WTC11 (cell line): ENCODE data around the gene CELF2. TPM values are rescaled to one million over a fixed set of nuclear protein-coding genes. Genes with fewer than 3 reads are reported as not detected.

ENCODE experiments used
- ATAC-seq: fragments of 200-7000 bp; cut with Tn5 transposase; 2 replicates; pipeline ENCODE4 v1.10.0; 2021; ENCODE audit warnings: mild to moderate bottlenecking, moderate library complexity
- CTCF ChIA-PET: fragments of 300-600 bp; sonication (Branson Sonifier 250); formaldehyde crosslinking; loops from one replicate; lab custom pipeline; 2021; ENCODE audit warnings: antibody characterized with exemption; lab: Charles Lee
- POLR2A ChIA-PET: fragments of 350-600 bp; sonication (Branson Sonifier 250); formaldehyde crosslinking; loops from one replicate; lab custom pipeline; 2021; ENCODE audit warnings: antibody characterized with exemption; lab: Charles Lee
- DNase-seq: peaks from one replicate; pipeline ENCODE4 v3.0.0; 2021; ENCODE audit warnings: low spot score
- H3K27ac Mint-ChIP-seq: 2 replicates; pipeline ENCODE4 v1.8.0; 2021; ENCODE audit warnings: mixed read lengths
- H3K27me3 Mint-ChIP-seq: 2 replicates; pipeline ENCODE4 v1.8.0; 2021; ENCODE audit warnings: low read depth, mild to moderate bottlenecking, moderate library complexity, mixed read lengths
- H3K36me3 Mint-ChIP-seq: 2 replicates; pipeline ENCODE4 v1.8.0; 2021; ENCODE audit warnings: mixed read lengths
- H3K4me1 Mint-ChIP-seq: 2 replicates; pipeline ENCODE4 v1.8.0; 2022; ENCODE audit warnings: mixed read lengths
- H3K4me3 Mint-ChIP-seq: 2 replicates; pipeline ENCODE4 v1.8.0; 2021; ENCODE audit warnings: mild to moderate bottlenecking, moderate library complexity, mixed read lengths
- H3K9me3 Mint-ChIP-seq: 2 replicates; pipeline ENCODE4 v1.8.0; 2021; ENCODE audit warnings: mixed read lengths
- ATF2 ChIP-seq: sonication (generic); formaldehyde crosslinking; IDR thresholded peaks from 2 replicates; pipeline ENCODE4 v1.8.1; 2022; ENCODE audit warnings: low read depth, missing genetic modification reagents, borderline replicate concordance
- CREB1 ChIP-seq: sonication (generic); formaldehyde crosslinking; IDR thresholded peaks from 2 replicates; pipeline ENCODE4 v1.8.0; 2023; ENCODE audit warnings: mild to moderate bottlenecking, missing genetic modification reagents
- CREM ChIP-seq: sonication (generic); formaldehyde crosslinking; IDR thresholded peaks from 2 replicates; pipeline ENCODE4 v1.8.1; 2022; ENCODE audit warnings: mild to moderate bottlenecking, missing genetic modification reagents, moderate library complexity
- E2F1 ChIP-seq: sonication (generic); formaldehyde crosslinking; IDR thresholded peaks from 2 replicates; pipeline ENCODE4 v1.8.0; 2022; ENCODE audit warnings: mild to moderate bottlenecking, missing genetic modification reagents
- E2F4 ChIP-seq: sonication (generic); formaldehyde crosslinking; IDR thresholded peaks from 2 replicates; pipeline ENCODE4 v1.8.1; 2022; ENCODE audit warnings: low read depth, mild to moderate bottlenecking, moderate library complexity, missing genetic modification reagents, borderline replicate concordance
- GABPB1 ChIP-seq: sonication (generic); formaldehyde crosslinking; IDR thresholded peaks from 2 replicates; pipeline ENCODE4 v1.8.1; 2023; ENCODE audit warnings: mild to moderate bottlenecking, missing genetic modification reagents
- GRHL2 ChIP-seq: fragments of 250-450 bp; sonication (Bioruptor Pico); IDR thresholded peaks from 2 replicates; pipeline ENCODE4 v1.8.0; 2022; ENCODE audit warnings: mild to moderate bottlenecking, moderate library complexity; ENCODE audit not compliant: insufficient replicate concordance, severe bottlenecking
- GTF2I ChIP-seq: fragments of 250-450 bp; sonication (Bioruptor Pico); conservative IDR thresholded peaks from 2 replicates; pipeline ENCODE4 v1.4.0; 2021; ENCODE audit warnings: mild to moderate bottlenecking
- HMGA2 ChIP-seq: fragments of 250-450 bp; sonication (Bioruptor Pico); IDR thresholded peaks from 2 replicates; pipeline ENCODE4 v1.4.0; 2021; ENCODE audit warnings: mild to moderate bottlenecking, moderate library complexity
- HMGXB4 ChIP-seq: sonication (generic); formaldehyde crosslinking; IDR thresholded peaks from 2 replicates; pipeline ENCODE4 v1.8.1; 2023; ENCODE audit warnings: mild to moderate bottlenecking, moderate library complexity, missing genetic modification reagents
- JAZF1 ChIP-seq: fragments of 250-450 bp; sonication (Bioruptor Pico); IDR thresholded peaks from 2 replicates; pipeline ENCODE4 v1.9.0; 2021; ENCODE audit warnings: moderate library complexity, mild to moderate bottlenecking, inconsistent platforms
- JUN ChIP-seq: sonication (generic); formaldehyde crosslinking; IDR thresholded peaks from 2 replicates; pipeline ENCODE4 v1.8.0; 2023; ENCODE audit warnings: mild to moderate bottlenecking, missing genetic modification reagents
- PRRX2 ChIP-seq: fragments of 250-450 bp; sonication (Bioruptor Pico); IDR thresholded peaks from 2 replicates; pipeline ENCODE4 v1.8.0; 2021; ENCODE audit warnings: mild to moderate bottlenecking
- RELA ChIP-seq: sonication (generic); formaldehyde crosslinking; IDR thresholded peaks from 2 replicates; pipeline ENCODE4 v1.8.1; 2022; ENCODE audit warnings: missing genetic modification reagents, mild to moderate bottlenecking, borderline replicate concordance
- SMAD3 ChIP-seq: sonication (generic); formaldehyde crosslinking; IDR thresholded peaks from 2 replicates; pipeline ENCODE4 v1.8.0; 2022; ENCODE audit warnings: missing genetic modification reagents, mild to moderate bottlenecking, borderline replicate concordance
- SMAD4 ChIP-seq: sonication (generic); formaldehyde crosslinking; IDR thresholded peaks from 2 replicates; pipeline ENCODE4 v1.8.0; 2022; ENCODE audit warnings: mild to moderate bottlenecking, missing genetic modification reagents
- SOX15 ChIP-seq: fragments of 250-450 bp; sonication (Bioruptor Pico); IDR thresholded peaks from 2 replicates; pipeline ENCODE4 v1.9.0; 2021; ENCODE audit warnings: mild to moderate bottlenecking
- STAT6 ChIP-seq: sonication (generic); formaldehyde crosslinking; conservative IDR thresholded peaks from 2 replicates; pipeline ENCODE4 v1.8.1; 2023; ENCODE audit warnings: mild to moderate bottlenecking, low read depth, missing genetic modification reagents, moderate library complexity
- TCF7 ChIP-seq: sonication (generic); formaldehyde crosslinking; IDR thresholded peaks from 2 replicates; pipeline ENCODE4 v1.8.0; 2022; ENCODE audit warnings: mild to moderate bottlenecking, low read depth, missing genetic modification reagents, moderate library complexity
- TP53 ChIP-seq: sonication (generic); formaldehyde crosslinking; IDR thresholded peaks from 2 replicates; pipeline ENCODE4 v1.8.1; 2023; ENCODE audit warnings: mild to moderate bottlenecking, missing genetic modification reagents
- ZBTB43 ChIP-seq: sonication (generic); formaldehyde crosslinking; IDR thresholded peaks from 2 replicates; pipeline ENCODE4 v1.8.1; 2023; ENCODE audit warnings: mild to moderate bottlenecking, missing genetic modification reagents
- ZNF219 ChIP-seq: sonication (generic); formaldehyde crosslinking; IDR thresholded peaks from 2 replicates; pipeline ENCODE4 v1.8.0; 2023; ENCODE audit warnings: missing genetic modification reagents, mild to moderate bottlenecking, borderline replicate concordance
- ZNF425 ChIP-seq: fragments of 250-450 bp; sonication (Bioruptor Pico); conservative IDR thresholded peaks from 2 replicates; pipeline ENCODE4 v1.9.0; 2021; ENCODE audit warnings: mild to moderate bottlenecking
- total RNA-seq: library from RNA; stranded (reverse); gene quantifications from 3 replicates; pipeline ENCODE4 v1.2.3, GENCODE V29; 2021

The CELF2 gene
- total RNA-seq, 1 experiment from 2014 or later, result 24.6 TPM

- Mint-ChIP-seq H3K4me3 (no peak overlapping the region), H3K9me3 (no peaks in the 10 kb centered on the region), H3K27me3 (peaks cover 31% of the 10 kb centered on the region), H3K4me1 (peaks cover 54% of the 10 kb centered on the region), H3K36me3 (no peaks in the 10 kb centered on the region), H3K27ac (no peak overlapping the region)
- DNase-seq (no peak), ATAC-seq (no peak)
- CTCF ChIA-PET, result interaction anchor here (0.8 kb wide), 1 partner anchor 22 kb away, joined by 3 read pairs; no protein-coding TSS in a partner anchor
- no peak for TF ChIP-seq GTF2I (CRISPR knock-in tag)
- TF ChIP-seq ATF2 (CRISPR knock-in tag), result no peak
- no peak for TF ChIP-seq SMAD3 (CRISPR knock-in tag)
- no peak for TF ChIP-seq ZBTB43 (CRISPR knock-in tag)
- TF ChIP-seq STAT6 (CRISPR knock-in tag), result no peak
- TF ChIP-seq ZNF425 (CRISPR knock-in tag), result no peak
- no peak for TF ChIP-seq JUN
- TF ChIP-seq CREB1 (CRISPR knock-in tag), result no peak
- no peak for TF ChIP-seq HMGA2
- no peak for TF ChIP-seq RELA (CRISPR knock-in tag)
- TF ChIP-seq SOX15 (CRISPR knock-in tag), result no peak
- TF ChIP-seq HMGXB4 (CRISPR knock-in tag), result no peak
- POLR2A ChIA-PET, result no interaction called here
Measured at GRCh38 chr10:11014671-11015445, 2.8 kb upstream of the CELF2 start.

- Mint-ChIP-seq H3K4me3 (no peak overlapping the region), H3K4me1 (peaks cover 60% of the 10 kb centered on the region)
- CTCF ChIA-PET, result interaction anchor here (0.7 kb wide), 1 partner anchor 20 kb away, joined by 3 read pairs; no protein-coding TSS in a partner anchor
- no peak for TF ChIP-seq SMAD4 (CRISPR knock-in tag)
- TF ChIP-seq E2F1 (CRISPR knock-in tag), result no peak
- no peak for TF ChIP-seq GRHL2 (CRISPR knock-in tag)
- TF ChIP-seq CREM (CRISPR knock-in tag), result no peak
- no peak for TF ChIP-seq PRRX2 (CRISPR knock-in tag)
- TF ChIP-seq E2F4 (CRISPR knock-in tag), result no peak
- TF ChIP-seq TP53 (CRISPR knock-in tag), result no peak
- TF ChIP-seq GABPB1 (CRISPR knock-in tag), result no peak
- TF ChIP-seq JAZF1 (CRISPR knock-in tag), result no peak
- no peak for TF ChIP-seq JUN
- TF ChIP-seq TCF7 (CRISPR knock-in tag), result no peak
- TF ChIP-seq ZNF219 (CRISPR knock-in tag), result no peak
Measured at GRCh38 chr10:11015446-11015934, 2.2 kb upstream of the CELF2 start.

More at GRCh38 chr10:11015446-11015934, 2.2 kb upstream of the CELF2 start:
- Mint-ChIP-seq H3K27me3 (peaks cover 31% of the 10 kb centered on the region), H3K27ac (no peak overlapping the region), H3K36me3 (no peaks in the 10 kb centered on the region), H3K9me3 (no peaks in the 10 kb centered on the region)
- POLR2A ChIA-PET, result no interaction called here
- DNase-seq (no peak), ATAC-seq (no peak)
